Esophagus squamous epithelium (tissue), 5 donors: Measurements from ENCODE around the gene C11orf58. TPM values are rescaled to one million over a fixed set of nuclear protein-coding genes. Genes with fewer than 3 reads are reported as not detected.
A peak's percentile ranks its signal among the peaks of the same experiment; 100 is the strongest.

Experiments
- DNase-seq: peaks from one replicate; lab custom pipeline; 2025; lab: John Stamatoyannopoulos, UW
- H3K27ac ChIP-seq, 4 donors: fragments of 200-600 bp; sonication (generic); one replicate each; pipeline ENCODE4 v1.5.1; 2016 to 2019; ENCODE audit warnings: mild to moderate bottlenecking in 1 of 4
- H3K27me3 ChIP-seq, 4 donors: fragments of 200-600 bp; sonication (generic); 1 replicate in 3 of 4; 2 replicates in 1 of 4; pipeline versions ENCODE4 v1.5.1 to v1.6.0; 2017 to 2021; ENCODE audit warnings: antibody characterized with exemption in 1 of 4
- H3K36me3 ChIP-seq, 3 donors: fragments of 200-600 bp; sonication (generic); one replicate each; pipeline ENCODE4 v1.5.1; 2016 to 2019
- H3K4me1 ChIP-seq, 3 donors: fragments of 200-600 bp; sonication (generic); one replicate each; pipeline ENCODE4 v1.5.1; 2017 to 2019
- H3K4me3 ChIP-seq, 4 donors: fragments of 200-600 bp; sonication (generic); 1 replicate in 3 of 4; 2 replicates in 1 of 4; pipeline ENCODE4 v1.5.1; 2016 to 2019; ENCODE audit warnings: mild to moderate bottlenecking in 2 of 4, moderate library complexity in 1 of 4
- H3K9me3 ChIP-seq, 3 donors: fragments of 200-600 bp; sonication (generic); one replicate each; pipeline ENCODE4 v1.5.1; 2016 to 2019
- CTCF ChIP-seq, 6 experiments: fragments of 450-650 bp in 4 of 6; fragments of 200-600 bp in 2 of 6; sonication (generic) in 2 of 6; IDR thresholded peaks; one replicate each; pipeline ENCODE4 v1.5.1; 2016 to 2019; ENCODE audit warnings: antibody characterized with exemption in 6 of 6, mild to moderate bottlenecking in 4 of 6, moderate library complexity in 4 of 6
- POLR2A ChIP-seq, 4 donors: fragments of 450-650 bp; IDR thresholded peaks; one replicate each; pipeline ENCODE4 v1.6.1; 2017; ENCODE audit warnings: antibody characterized with exemption in 4 of 4, mild to moderate bottlenecking in 4 of 4, moderate library complexity in 3 of 4
- WGBS, 2 donors: methylation state at CpG; one replicate each; pipeline ENCODE4 v1.1.5; 2018; 5-methylcytosine and 5-hydroxymethylcytosine counted together
- intact Hi-C: fragments of 100-400 bp; cut with DNase I; formaldehyde crosslinking; loops from one replicate; pipeline ENCODE4 v1.15.0; 2022
- total RNA-seq, 4 donors: library from RNA; depleted of rRNA; stranded (reverse); fragments of >200 nt; gene quantifications; one replicate each; pipeline ENCODE4 v1.1.0, GENCODE V29; 2016
- donor health status: DM: yes; HTN: yes; CAD: no.

Gene C11orf58
- total RNA-seq, 4 donors from 2014 or later = 63.6 to 143 (median 102) TPM

GRCh38 chr11:16801288-16801980, 63.0 kb downstream of the C11orf58 start:
- no peak for DNase-seq
- intact Hi-C loops = no loop called here
- H3K4me1 ChIP-seq = peaks cover 0 to 24% (median 13%) of the 10 kb centered on the region in 3 donors

GRCh38 chr11:16804104-16804947, 65.9 kb downstream of the C11orf58 start:
- no peak for TF ChIP-seq POLR2A (IDR thresholded peaks at IDR 0.05)
- TF ChIP-seq CTCF (IDR thresholded peaks at IDR 0.05) = no peak
- Histone ChIP-seq H3K36me3 (peaks cover 0 to 62% (median 5%) of the 10 kb centered on the region in 3 donors), H3K27ac (peak overlapping the region in 1 of 4 donors; percentile 5), H3K27me3 (no peaks in the 10 kb centered on the region), H3K4me1 (peaks cover 0 to 47% (median 28%) of the 10 kb centered on the region in 3 donors), H3K9me3 (no peaks in the 10 kb centered on the region), H3K4me3 (no peak overlapping the region)
- intact Hi-C loops = no loop called here
- 53 to 58% methylated on average over 6 to 7 of the region's 7 CpGs for WGBS, 2 donors
- DNase-seq = no peak

More at GRCh38 chr11:16801288-16801980, 63.0 kb downstream of the C11orf58 start:
- Histone ChIP-seq H3K9me3 (no peaks in the 10 kb centered on the region), H3K4me3 (no peak overlapping the region), H3K27ac (no peak overlapping the region), H3K36me3 (peaks cover 0 to 85% (median 5%) of the 10 kb centered on the region in 3 donors), H3K27me3 (no peaks in the 10 kb centered on the region)
- TF ChIP-seq CTCF (IDR thresholded peaks at IDR 0.05) (no peak), POLR2A (IDR thresholded peaks at IDR 0.05) (no peak)
- WGBS, 2 donors = 91 to 92% methylated on average over 4 to 8 of the region's 10 CpGs

GRCh38 chr11:16805938-16806337, 67.5 kb downstream of the C11orf58 start:
- no peaks in the 10 kb centered on the region for H3K9me3 ChIP-seq
- no peak for TF ChIP-seq POLR2A (IDR thresholded peaks at IDR 0.05)
- no peak for TF ChIP-seq CTCF (IDR thresholded peaks at IDR 0.05)
- WGBS, 2 donors = 81 to 84% methylated on average over 8 of the region's 8 CpGs
- no peak overlapping the region for H3K4me3 ChIP-seq
- no peak for DNase-seq
- peaks cover 0 to 46% (median 5%) of the 10 kb centered on the region in 3 donors for H3K36me3 ChIP-seq
- peak overlapping the region in 1 of 4 donors; percentile 42 for H3K27ac ChIP-seq
- no peaks in the 10 kb centered on the region for H3K27me3 ChIP-seq
- intact Hi-C loops = no loop called here
- peaks cover 0 to 63% (median 37%) of the 10 kb centered on the region in 3 donors for H3K4me1 ChIP-seq

GRCh38 chr11:16806791-16807190, 68.3 kb downstream of the C11orf58 start:
- Histone ChIP-seq H3K4me3 (no peak overlapping the region), H3K9me3 (no peaks in the 10 kb centered on the region), H3K27me3 (no peaks in the 10 kb centered on the region), H3K27ac (peak overlapping the region in 2 of 4 donors; percentile 42 to 43), H3K36me3 (peaks cover 0 to 46% (median 0%) of the 10 kb centered on the region in 3 donors), H3K4me1 (peaks cover 0 to 71% (median 41%) of the 10 kb centered on the region in 3 donors)
- intact Hi-C loops = no loop called here
- WGBS, 2 donors = 25 to 40% methylated on average over 9 to 11 of the region's 11 CpGs
- no peak for DNase-seq
- no peak for TF ChIP-seq POLR2A (IDR thresholded peaks at IDR 0.05)
- no peak for TF ChIP-seq CTCF (IDR thresholded peaks at IDR 0.05)
